SK-MEL-5 (cell line): ENCODE measurements around the gene COPS7A. TPM values are rescaled to one million over a fixed set of nuclear protein-coding genes. Genes with fewer than 3 reads are reported as not detected.
A peak's percentile ranks its signal among the peaks of the same experiment; 100 is the strongest.
"Not testable (repeated sequence)": the region's sequence is repeated elsewhere in the genome, so short reads cannot be mapped to it uniquely, and the experiment has no call there.

Experiments
- DNase-seq: peaks from one replicate; pipeline ENCODE4 v3.0.0-alpha.2; 2016; ENCODE audit warnings: low read depth, low spot score
- in situ Hi-C: cut with HindIII; loops from 2 replicates; pipeline ENCODE4 v1.10.0; 2016; ENCODE audit warnings: low sequenced_read_pairs, high pct_unique_total_duplicates, low pct_unique_long_range_greater_than_20kb
- total RNA-seq: library from RNA; depleted of rRNA; stranded (reverse); fragments of >200 nt; shearing (Covaris generic); gene quantifications from 2 replicates; pipeline ENCODE4 v1.2.3, GENCODE V29; 2014

Gene COPS7A
- total RNA-seq, 1 experiment from 2014 or later: 133 TPM

- DNase-seq, in situ Hi-C loops: not testable (repeated sequence)
Measured at GRCh38 chr12:6742080-6742479, 18.2 kb downstream of the COPS7A start.

DNA sequence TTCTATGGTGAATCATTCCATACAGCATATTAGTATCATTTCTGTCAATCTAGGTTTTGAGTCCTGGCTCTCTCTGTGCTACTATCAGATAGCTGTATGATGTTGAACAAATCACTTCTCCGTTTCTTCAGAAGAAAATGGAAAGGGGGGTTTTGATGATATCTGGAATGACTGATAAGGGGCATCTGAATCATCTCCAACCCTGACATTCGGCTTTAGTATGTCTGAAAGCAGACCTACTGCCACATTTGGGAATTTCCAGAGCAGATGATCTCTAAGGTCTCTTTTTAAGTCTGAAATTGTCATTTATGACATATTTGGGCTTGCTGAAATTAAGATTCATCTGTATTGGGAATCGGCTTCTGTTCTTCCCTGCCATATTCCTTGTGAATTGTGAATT is 19.0 kb downstream of the COPS7A start:
- no peak for DNase-seq
- in situ Hi-C loops: no loop called here

- in situ Hi-C loops, DNase-seq: not testable (repeated sequence)
Measured at GRCh38 chr12:6743300-6743699, 19.5 kb downstream of the COPS7A start.

- in situ Hi-C loops: no loop called here
- no peak for DNase-seq
Measured at GRCh38 chr12:6745741-6746525, 22.1 kb downstream of the COPS7A start.

DNA sequence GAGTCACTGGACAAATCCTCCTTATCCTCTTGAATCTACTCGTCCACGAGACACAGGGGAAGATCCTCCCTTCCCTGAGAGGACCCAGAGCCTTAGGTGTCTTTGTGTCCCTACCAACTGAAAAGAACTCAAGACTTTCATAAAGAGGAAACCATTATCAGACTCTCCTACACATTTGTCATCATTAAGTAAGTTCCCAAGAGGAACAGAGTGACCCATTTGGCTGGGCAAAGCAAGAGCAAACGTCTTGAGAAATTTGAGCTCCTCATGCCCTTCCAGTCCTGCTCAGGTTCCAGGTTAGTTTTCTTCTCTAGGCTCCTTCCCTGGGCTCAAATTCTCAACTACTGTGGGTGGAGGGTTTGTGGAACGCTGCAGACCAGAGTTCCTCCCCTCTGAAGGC is 23.4 kb downstream of the COPS7A start:
- DNase-seq: no peak
- in situ Hi-C loops: no loop called here

GRCh38 chr12:6748761-6749160 is 24.9 kb downstream of the COPS7A start:
- in situ Hi-C loops: no loop called here

DNA sequence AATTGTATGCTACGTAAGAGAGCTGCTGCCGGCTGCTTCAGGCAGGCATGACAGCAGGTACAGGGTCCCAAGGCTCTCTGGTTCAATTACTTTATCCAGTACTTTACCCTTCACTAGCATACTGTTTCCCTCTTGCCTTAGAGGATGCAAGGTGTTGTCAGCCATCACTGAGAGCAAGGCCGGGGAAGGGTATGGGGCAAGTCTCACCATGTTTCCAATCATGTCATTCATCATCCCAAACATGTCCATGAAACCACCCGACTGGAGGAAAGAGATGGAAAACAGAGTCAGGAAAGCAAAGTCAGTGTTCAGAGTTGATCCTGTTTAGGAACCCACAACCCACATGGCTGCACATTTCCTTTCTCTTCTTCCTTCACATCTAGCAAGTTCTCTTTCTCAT is 26.7 kb downstream of the COPS7A start:
- no peak for DNase-seq
- in situ Hi-C loops: no loop called here

More at GRCh38 chr12:6748761-6749160, 24.9 kb downstream of the COPS7A start:
- DNase-seq: no peak

DNA sequence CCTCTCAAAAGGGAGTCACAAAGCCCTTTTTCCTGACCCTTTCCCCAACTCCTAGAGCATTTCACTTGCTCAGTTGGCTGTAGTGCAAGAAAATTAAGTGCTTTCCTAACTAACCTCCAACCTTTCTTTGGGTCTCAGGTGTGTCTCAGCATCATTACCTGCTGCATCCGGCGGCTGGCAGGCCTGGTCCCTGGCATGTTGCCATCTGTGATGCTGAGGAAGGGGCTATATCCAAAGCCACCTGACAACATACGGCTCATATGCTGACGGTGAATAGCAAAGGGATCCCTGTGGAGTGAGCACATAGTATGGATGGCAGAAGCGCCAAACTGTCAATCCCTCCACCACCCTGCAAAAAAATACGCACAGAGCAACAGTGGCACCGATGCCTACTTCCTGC is 27.9 kb downstream of the COPS7A start:
- in situ Hi-C loops: no loop called here
- DNase-seq: no peak

DNA sequence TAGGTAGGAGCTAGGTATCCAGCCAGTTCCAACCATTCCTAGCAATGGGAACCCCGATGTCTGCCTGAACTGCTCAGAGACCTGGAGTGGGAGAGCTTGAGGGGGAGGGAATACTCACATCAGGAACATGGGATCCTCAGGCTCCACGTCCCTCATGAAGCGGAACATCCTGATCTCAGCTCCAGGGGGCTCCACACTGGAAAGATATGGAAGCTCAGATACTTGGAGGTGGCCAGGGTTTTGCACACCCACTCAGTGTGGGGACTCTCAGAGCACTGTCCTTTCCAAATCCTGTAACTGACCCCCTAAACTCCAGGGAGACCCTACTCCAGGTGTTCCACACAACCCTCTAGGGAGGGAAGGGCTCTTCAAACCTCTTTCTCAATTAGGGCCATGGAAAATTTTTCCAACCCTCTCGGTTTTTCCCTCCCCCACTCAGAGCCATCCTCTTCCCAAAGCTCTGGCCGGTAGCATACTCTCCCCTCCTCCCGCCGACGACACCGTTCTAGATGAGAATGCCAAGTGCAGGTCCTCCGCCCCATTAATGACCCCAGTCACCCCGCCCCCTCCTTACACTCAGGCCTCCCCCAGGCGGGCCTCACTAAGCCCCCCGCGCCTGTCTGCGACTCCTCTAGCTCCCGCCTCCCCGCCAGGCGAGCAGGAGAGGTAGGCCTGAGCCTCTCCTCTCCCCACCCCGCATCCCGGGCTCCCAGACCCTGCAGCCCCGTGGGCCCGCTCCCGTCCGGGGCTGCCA is 28.5 kb downstream of the COPS7A start:
- DNase-seq: peak; percentile 66
- in situ Hi-C loops: no loop called here

GRCh38 chr12:6752921-6753771 is 29.3 kb downstream of the COPS7A start, which contains the start of gene MLF2:
MLF2 (minus strand) TSS chr12:6753141; CDS start chr12:6752334, 807 bp downstream.
- peak; percentile 99 for DNase-seq
- in situ Hi-C loops: no loop called here

DNA sequence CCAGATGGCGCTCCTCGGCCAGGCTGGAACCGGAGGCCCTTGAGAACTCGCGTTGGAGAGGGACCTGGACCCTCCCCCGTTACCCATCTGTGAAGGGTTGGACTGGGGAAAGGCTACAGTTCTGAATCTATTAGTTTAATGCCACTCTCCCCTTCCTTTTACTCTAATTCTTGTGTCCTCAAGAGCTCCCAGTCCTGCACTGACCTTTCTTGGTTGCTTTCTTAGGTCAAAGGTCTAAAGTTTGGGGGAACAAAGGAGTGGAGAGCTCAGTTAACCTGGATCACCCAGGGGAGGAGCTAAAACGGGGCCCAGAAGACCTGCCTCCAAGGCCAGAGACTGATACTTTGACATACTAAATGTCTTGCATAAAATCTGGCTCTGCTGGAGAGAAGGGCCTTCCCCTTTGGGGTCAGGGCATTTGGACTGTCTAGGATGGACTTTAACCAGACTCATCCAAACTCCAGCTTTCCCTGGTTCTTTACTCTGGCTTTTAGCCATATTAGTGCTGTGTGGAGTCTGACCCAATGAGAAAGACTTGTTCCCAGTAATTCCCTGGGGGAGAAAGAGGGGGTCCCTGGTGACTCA is 30.0 kb downstream of the COPS7A start:
- no peak for DNase-seq
- in situ Hi-C loops: no loop called here

DNA sequence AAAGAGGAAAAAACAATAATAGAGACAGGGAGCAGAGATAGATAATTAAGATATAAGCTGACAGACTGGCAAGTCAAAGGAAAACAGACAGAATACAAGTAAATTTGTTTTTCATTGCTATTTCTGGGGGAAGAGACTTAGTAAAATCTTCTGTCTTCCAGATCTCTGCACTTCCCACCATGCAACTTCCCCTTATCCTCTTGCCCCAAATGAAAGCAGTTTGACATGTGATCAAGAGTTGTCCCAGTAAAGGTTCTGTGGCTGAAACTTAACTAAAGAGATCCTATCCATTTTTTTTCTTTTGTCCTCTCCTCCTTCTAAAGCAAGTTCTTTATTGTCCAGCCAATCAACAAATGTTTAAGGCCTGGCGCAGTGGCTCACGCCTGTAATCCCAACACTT is 30.6 kb downstream of the COPS7A start:
- no peak for DNase-seq
- in situ Hi-C loops: no loop called here

DNA sequence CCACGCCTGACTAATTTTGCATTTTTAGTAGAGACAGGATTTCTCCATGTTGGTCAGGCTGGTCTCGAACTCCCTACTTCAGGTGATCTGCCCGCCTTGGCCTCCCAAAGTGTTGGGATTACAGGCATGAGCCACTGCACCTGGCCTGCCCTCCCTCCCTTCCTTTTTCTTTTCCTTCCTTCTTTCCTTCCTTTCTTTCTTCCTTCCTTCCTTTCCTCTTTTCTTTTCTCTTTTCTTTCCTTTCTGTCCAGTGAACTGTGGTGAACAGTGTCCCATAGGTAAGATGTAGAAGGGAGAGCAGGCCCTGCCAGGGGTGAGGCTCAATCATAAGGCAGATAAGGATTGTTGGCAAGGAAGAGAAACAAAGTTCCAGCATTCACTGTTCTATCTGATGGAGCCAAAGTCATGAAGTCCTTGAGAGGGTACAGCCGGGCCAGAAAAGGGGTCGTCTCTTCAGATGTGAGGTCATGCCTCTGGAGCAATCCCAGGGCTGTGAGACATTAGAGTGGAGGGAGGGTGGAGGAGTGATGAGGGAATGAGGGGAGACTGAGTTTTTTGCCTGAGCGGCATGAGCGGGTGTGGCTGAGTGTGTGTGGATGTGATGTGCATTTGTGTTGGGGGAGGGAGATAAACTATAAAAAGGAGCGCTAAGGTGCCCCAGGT is 33.3 kb downstream of the COPS7A start:
- in situ Hi-C loops: no loop called here
- no peak for DNase-seq

DNA sequence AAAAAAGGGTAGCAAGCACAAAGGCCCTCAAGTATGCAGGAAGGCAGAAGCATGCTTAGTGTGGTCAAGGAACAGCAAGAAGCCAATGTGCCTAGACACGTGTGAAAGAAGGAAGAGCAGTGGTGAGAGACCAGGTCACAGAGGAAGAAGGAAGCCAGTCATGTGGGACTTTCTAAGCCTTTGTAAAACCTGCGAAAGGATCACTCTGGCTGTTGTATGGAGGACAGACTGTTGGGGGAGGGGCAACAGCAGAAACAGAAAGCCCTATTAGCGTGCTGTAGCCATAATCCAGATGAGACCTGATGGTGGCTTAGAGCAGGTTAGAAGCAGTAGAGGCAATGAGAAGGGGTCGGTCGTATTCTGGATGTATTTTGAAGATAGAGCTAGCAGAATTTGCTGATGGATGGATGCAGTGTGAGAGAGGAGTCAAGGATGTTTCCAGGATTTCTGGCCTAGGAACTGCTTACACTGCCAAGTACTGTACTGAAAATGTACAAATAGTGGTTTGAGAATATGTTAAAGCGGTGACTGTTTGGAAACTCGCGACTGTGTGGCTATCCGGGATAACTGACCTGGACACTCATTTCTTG is 34.8 kb downstream of the COPS7A start:
- in situ Hi-C loops: no loop called here
- DNase-seq: no peak

GRCh38 chr12:6759741-6760140 is 35.9 kb downstream of the COPS7A start:
- no peak for DNase-seq
- in situ Hi-C loops: no loop called here

DNA sequence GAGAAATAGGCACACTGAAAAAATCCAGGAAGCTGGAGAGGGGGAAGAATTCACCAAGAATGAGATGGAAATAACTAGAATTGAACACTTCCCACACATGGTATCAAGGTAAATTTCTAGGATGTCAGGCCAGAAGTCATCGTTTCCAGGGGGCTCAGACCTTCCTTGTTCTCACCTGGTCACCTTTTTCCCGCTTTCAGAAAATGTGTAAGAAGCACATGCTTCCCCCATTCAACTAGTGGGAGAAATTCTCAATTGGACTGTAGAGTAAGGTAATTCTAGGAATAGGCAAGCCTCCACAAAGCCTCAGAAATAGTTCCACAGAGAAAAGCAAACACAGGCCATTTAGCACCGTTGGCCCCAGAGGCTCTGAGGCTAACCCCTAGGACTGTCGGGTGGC is 39.5 kb downstream of the COPS7A start:
- DNase-seq: no peak
- in situ Hi-C loops: no loop called here
